ENCODE measurements around the gene KANK2.
"Not testable (repeated sequence)": the region's sequence is repeated elsewhere in the genome, so short reads cannot be mapped to it uniquely, and the experiment has no call there.

The KANK2 gene

GRCh38 chr19:11169896-11170678, 27.3 kb downstream of the KANK2 start:
- no peak for DNase-seq

- no peak for DNase-seq
Measured at GRCh38 chr19:11168568-11168967, 28.8 kb downstream of the KANK2 start.

GRCh38 chr19:11166281-11167142, 30.8 kb downstream of the KANK2 start:
- DNase-seq: no peak

GRCh38 chr19:11165486-11166030, 31.8 kb downstream of the KANK2 start:
- no peak for DNase-seq

- no peak for DNase-seq
Measured at GRCh38 chr19:11164879-11165406, 32.4 kb downstream of the KANK2 start.

- no peak for DNase-seq
Measured at GRCh38 chr19:11164296-11164695, 33.0 kb downstream of the KANK2 start.

GRCh38 chr19:11160440-11160768, 36.9 kb downstream of the KANK2 start:
- not testable (repeated sequence) for DNase-seq

GRCh38 chr19:11159598-11160439, 37.5 kb downstream of the KANK2 start:
- no peak for DNase-seq

GRCh38 chr19:11155373-11156120, 41.8 kb downstream of the KANK2 start, which contains the start of gene SPC24:
Gene SPC24, minus strand, starts transcription at chr19:11155782. Its CDS starts 6 bp downstream, at chr19:11155776.
- DNase-seq: peak; percentile 95

GRCh38 chr19:11154683-11155047, 42.7 kb downstream of the KANK2 start:
- no peak for DNase-seq

- no peak for DNase-seq
Measured at GRCh38 chr19:11152318-11153062, 44.9 kb downstream of the KANK2 start.

GRCh38 chr19:11151181-11151580, 46.2 kb downstream of the KANK2 start:
- DNase-seq: no peak

GRCh38 chr19:11148001-11148400, 49.3 kb downstream of the KANK2 start:
- no peak for DNase-seq

GRCh38 chr19:11145536-11145924, 51.8 kb downstream of the KANK2 start:
- no peak for DNase-seq

- no peak for DNase-seq
Measured at GRCh38 chr19:11142528-11143171, 54.7 kb downstream of the KANK2 start.

- DNase-seq: no peak
Measured at GRCh38 chr19:11141937-11142527, 55.3 kb downstream of the KANK2 start.

GRCh38 chr19:11140896-11141295, 56.4 kb downstream of the KANK2 start:
- no peak for DNase-seq

- not testable (repeated sequence) for DNase-seq
Measured at GRCh38 chr19:11140023-11140538, 57.3 kb downstream of the KANK2 start.

- DNase-seq: no peak
Measured at GRCh38 chr19:11138601-11139300, 58.6 kb downstream of the KANK2 start.

Data from CD4-positive, alpha-beta T cell treated with Interleukin-12 subunit alpha and Interleukin-12 subunit beta, for 1 hour (primary cell).